ENCODE measurements around the gene F7. TPM values are rescaled to one million over a fixed set of nuclear protein-coding genes. Genes with fewer than 3 reads are reported as not detected.

Gene F7
- total and polyA plus RNA-seq, 2 experiments from 2014 or later: 0.83 TPM; not detected in 1

DNA sequence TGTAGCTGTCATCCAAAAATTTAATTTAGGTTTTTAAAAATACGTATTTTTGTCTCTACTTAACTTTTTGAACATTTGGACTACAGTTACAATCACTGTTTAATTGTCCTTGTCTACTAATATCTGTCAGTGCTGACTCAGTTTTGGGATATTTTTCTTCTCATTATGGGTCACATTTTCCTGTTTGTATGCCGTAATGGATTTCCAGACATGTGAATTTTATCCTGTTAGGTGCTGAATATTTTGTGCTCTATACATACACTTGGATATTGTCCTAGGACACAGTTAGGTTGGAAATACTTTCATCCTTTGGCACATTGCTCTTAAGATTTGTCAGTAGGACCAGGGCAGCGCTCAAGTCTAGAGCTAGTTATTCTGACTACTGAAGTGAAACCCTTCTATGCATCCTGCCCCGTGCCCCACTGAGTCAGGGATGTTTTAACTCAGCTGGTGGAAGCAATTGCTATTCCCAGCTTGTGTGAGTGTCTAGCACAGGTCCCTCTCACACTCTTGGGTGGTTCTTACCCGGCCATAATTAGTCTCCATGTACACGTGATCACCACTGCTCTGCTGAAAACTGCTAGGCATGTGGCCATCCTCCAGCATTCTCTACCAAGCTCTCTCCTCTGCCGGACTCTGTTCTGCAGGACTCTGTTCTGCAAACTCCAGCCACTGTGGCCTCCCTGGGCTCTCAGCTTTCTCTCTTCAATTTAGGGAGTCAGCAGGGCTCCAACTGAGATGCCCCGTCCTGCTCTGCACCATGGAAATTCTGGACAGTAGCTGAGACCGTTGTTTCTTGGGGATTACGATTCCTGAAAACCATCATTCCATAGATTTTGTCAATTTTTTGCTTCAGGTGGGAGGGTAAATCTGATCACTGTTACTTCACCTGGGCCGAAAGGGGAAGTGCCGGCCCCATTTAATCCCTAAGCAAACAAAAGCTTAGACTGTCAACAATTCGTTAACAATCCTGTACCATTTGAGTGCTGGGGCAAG, 64.0 kb downstream of the F7 start:
- Histone ChIP-seq H3K27me3 (no peaks in the 10 kb centered on the region), H3K4me3 (no peak overlapping the region), H3K36me3 (peaks cover 1% of the 10 kb centered on the region), H3K4me1 (ENCODE audit: low read depth) (no peaks in the 10 kb centered on the region), H3K9me3 (ENCODE audit: low read depth) (no peaks in the 10 kb centered on the region), H3K27ac (no peak overlapping the region)
- TF ChIP-seq, protein P1, sequence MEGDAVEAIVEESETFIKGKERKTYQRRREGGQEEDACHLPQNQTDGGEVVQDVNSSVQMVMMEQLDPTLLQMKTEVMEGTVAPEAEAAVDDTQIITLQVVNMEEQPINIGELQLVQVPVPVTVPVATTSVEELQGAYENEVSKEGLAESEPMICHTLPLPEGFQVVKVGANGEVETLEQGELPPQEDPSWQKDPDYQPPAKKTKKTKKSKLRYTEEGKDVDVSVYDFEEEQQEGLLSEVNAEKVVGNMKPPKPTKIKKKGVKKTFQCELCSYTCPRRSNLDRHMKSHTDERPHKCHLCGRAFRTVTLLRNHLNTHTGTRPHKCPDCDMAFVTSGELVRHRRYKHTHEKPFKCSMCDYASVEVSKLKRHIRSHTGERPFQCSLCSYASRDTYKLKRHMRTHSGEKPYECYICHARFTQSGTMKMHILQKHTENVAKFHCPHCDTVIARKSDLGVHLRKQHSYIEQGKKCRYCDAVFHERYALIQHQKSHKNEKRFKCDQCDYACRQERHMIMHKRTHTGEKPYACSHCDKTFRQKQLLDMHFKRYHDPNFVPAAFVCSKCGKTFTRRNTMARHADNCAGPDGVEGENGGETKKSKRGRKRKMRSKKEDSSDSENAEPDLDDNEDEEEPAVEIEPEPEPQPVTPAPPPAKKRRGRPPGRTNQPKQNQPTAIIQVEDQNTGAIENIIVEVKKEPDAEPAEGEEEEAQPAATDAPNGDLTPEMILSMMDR (IDR thresholded peaks at IDR 0.05; ENCODE audit: low read depth, low read length): no peak
- no peak for DNase-seq (ENCODE audit: low read depth in 1 of 2, low spot score in 1 of 2)

Other genes with a start within 250 kb of the F7 start
- gene MCF2L, start 136.6 kb upstream of the F7 start, total RNA-seq: 32.0 and 38.6 TPM in 2 replicates
- 23.7 and 27.6 TPM in 2 replicates for gene MCF2L, start 136.6 kb upstream of the F7 start, polyA plus RNA-seq
- 5.5 and 6.6 TPM in 2 replicates for gene F10, start 17.0 kb downstream of the F7 start, total RNA-seq
- 4.0 and 6.6 TPM in 2 replicates for gene F10, start 17.0 kb downstream of the F7 start, polyA plus RNA-seq
- gene PROZ, start 52.9 kb downstream of the F7 start, total RNA-seq: not detected in 2 replicates
- gene PROZ, start 52.9 kb downstream of the F7 start, polyA plus RNA-seq: 0.37 and 0.42 TPM in 2 replicates
- gene PCID2, start 102.9 kb downstream of the F7 start, total RNA-seq: 42.7 and 57.6 TPM in 2 replicates
- gene PCID2, start 102.9 kb downstream of the F7 start, polyA plus RNA-seq: 52.4 and 67.0 TPM in 2 replicates
- gene CUL4A, start 103.8 kb downstream of the F7 start, total RNA-seq: 89.3 and 127 TPM in 2 replicates
- 57.7 and 71.1 TPM in 2 replicates for gene CUL4A, start 103.8 kb downstream of the F7 start, polyA plus RNA-seq
- gene LAMP1, start 191.4 kb downstream of the F7 start, total RNA-seq: 43.8 and 68.6 TPM in 2 replicates
- gene LAMP1, start 191.4 kb downstream of the F7 start, polyA plus RNA-seq: 60.8 and 83.7 TPM in 2 replicates

Data from cardiac muscle cell (in vitro differentiated cells and primary cell).